Sciatic nerve (tissue), 2 donors: ENCODE results near the gene OR8B2. TPM values are rescaled to one million over a fixed set of nuclear protein-coding genes. Genes with fewer than 3 reads are reported as not detected.
"Not testable (repeated sequence)": the region's sequence is repeated elsewhere in the genome, so short reads cannot be mapped to it uniquely, and the experiment has no call there.

Source experiments
- ATAC-seq: fragments of 200-7000 bp; cut with Tn5 transposase; one replicate; pipeline ENCODE4 v1.9.1; 2020; ENCODE audit warnings: mild to moderate bottlenecking, moderate library complexity
- DNase-seq: peaks from one replicate; pipeline ENCODE4 v3.0.0-alpha.2; 2020; ENCODE audit warnings: low spot score
- intact Hi-C: fragments of 100-400 bp; cut with DNase I; formaldehyde crosslinking; loops from one replicate; pipeline ENCODE4 v1.14.2; 2022
- total RNA-seq: library from RNA; stranded (reverse); fragmentation: NEBNext Ultra II Directional; extraction: Animal tissue kit (Norgen Biotek cat#: 25700); gene quantifications from one replicate; pipeline ENCODE4 v1.2.1, GENCODE V29; 2021
- donor health status: DM: no; HTN: no; CAD: no.
- donor health status: DM: no; HTN: no; CAD: no.

Gene OR8B2
- not detected for total RNA-seq

- DNase-seq (no peak), ATAC-seq (no peak)
- intact Hi-C loops = no loop called here
Measured at GRCh38 chr11:124384399-124384798, at the start of gene OR8B2. Gene OR8B2, minus strand, starts transcription at chr11:124384499. Its CDS starts 1,156 bp downstream, at chr11:124383343.

- intact Hi-C loops = no loop called here
- no peak for ATAC-seq
- DNase-seq = no peak
Measured at GRCh38 chr11:124429599-124429998, 45.3 kb upstream of the OR8B2 start.

- DNase-seq (no peak), ATAC-seq (no peak)
- intact Hi-C loops = no loop called here
Measured at GRCh38 chr11:124424384-124424921, 40.2 kb upstream of the OR8B2 start, which contains the start of gene OR8B4. Gene OR8B4, minus strand, starts transcription at chr11:124424871. Its CDS starts 0 bp downstream, at chr11:124424871.

- intact Hi-C loops = no loop called here
- DNase-seq (no peak), ATAC-seq (no peak)
Measured at GRCh38 chr11:124421043-124421442, 36.7 kb upstream of the OR8B2 start.

- ATAC-seq = no peak
Measured at GRCh38 chr11:124415356-124415923, 31.1 kb upstream of the OR8B2 start.

GRCh38 chr11:124409906-124410305, 25.6 kb upstream of the OR8B2 start:
- intact Hi-C loops = no loop called here
- ATAC-seq = no peak
- DNase-seq = no peak

More at GRCh38 chr11:124415356-124415923, 31.1 kb upstream of the OR8B2 start:
- no peak for DNase-seq
- intact Hi-C loops = no loop called here

GRCh38 chr11:124405581-124405980, 21.3 kb upstream of the OR8B2 start:
- intact Hi-C loops = no loop called here
- ATAC-seq (no peak), DNase-seq (no peak)

GRCh38 chr11:124403186-124403585, 18.9 kb upstream of the OR8B2 start:
- intact Hi-C loops, DNase-seq, ATAC-seq: not testable (repeated sequence)

- intact Hi-C loops = no loop called here
- ATAC-seq = no peak
- DNase-seq = peak; percentile 65
Measured at GRCh38 chr11:124402326-124402922, 18.1 kb upstream of the OR8B2 start.

GRCh38 chr11:124398924-124399323, 14.6 kb upstream of the OR8B2 start, which contains the start of gene OR8B3:
Gene OR8B3, minus strand, starts transcription at chr11:124399024. Its CDS starts 1,673 bp downstream, at chr11:124397351.
- ATAC-seq = no peak
- intact Hi-C loops = no loop called here

GRCh38 chr11:124396847-124397246, 12.5 kb upstream of the OR8B2 start:
- ATAC-seq, DNase-seq, intact Hi-C loops: not testable (repeated sequence)

More at GRCh38 chr11:124398924-124399323, 14.6 kb upstream of the OR8B2 start, which contains the start of gene OR8B3:
- no peak for DNase-seq

- DNase-seq (no peak), ATAC-seq (no peak)
- intact Hi-C loops = loop anchor here (5.0 kb wide), 1 partner anchor 148 kb away; the partner anchor contains the start of gene OR8B12
Measured at GRCh38 chr11:124394408-124394807, 10.1 kb upstream of the OR8B2 start.

GRCh38 chr11:124382857-124383256, 1.4 kb downstream of the OR8B2 start:
- intact Hi-C loops, DNase-seq, ATAC-seq: not testable (repeated sequence)

GRCh38 chr11:124380585-124380984, 3.7 kb downstream of the OR8B2 start:
- DNase-seq = no peak
- intact Hi-C loops = no loop called here
- ATAC-seq = no peak

GRCh38 chr11:124376280-124376679, 8.0 kb downstream of the OR8B2 start:
- ATAC-seq = no peak
- intact Hi-C loops = no loop called here

GRCh38 chr11:124359566-124359965, 24.7 kb downstream of the OR8B2 start:
- DNase-seq (no peak), ATAC-seq (no peak)
- intact Hi-C loops = no loop called here

More at GRCh38 chr11:124376280-124376679, 8.0 kb downstream of the OR8B2 start:
- DNase-seq = no peak

GRCh38 chr11:124346311-124346955, 37.9 kb downstream of the OR8B2 start:
- no peak for ATAC-seq
- intact Hi-C loops = no loop called here
- no peak for DNase-seq

- no peak for DNase-seq
- no peak for ATAC-seq
- intact Hi-C loops = no loop called here
Measured at GRCh38 chr11:124344346-124344745, 40.0 kb downstream of the OR8B2 start.

- ATAC-seq = no peak
Measured at GRCh38 chr11:124340142-124340447, 44.2 kb downstream of the OR8B2 start.

More at GRCh38 chr11:124340142-124340447, 44.2 kb downstream of the OR8B2 start:
- no peak for DNase-seq
- intact Hi-C loops = no loop called here
